Brain pericyte (primary cell): ENCODE measurements around the gene BRAT1.
A peak's percentile ranks its signal among the peaks of the same experiment; 100 is the strongest.
"Not testable (repeated sequence)": the region's sequence is repeated elsewhere in the genome, so short reads cannot be mapped to it uniquely, and the experiment has no call there.

Experiments
- DNase-seq: peaks from one replicate; pipeline ENCODE4 v3.0.0-alpha.2; 2012; ENCODE audit warnings: low read depth, low spot score

The BRAT1 gene

DNA sequence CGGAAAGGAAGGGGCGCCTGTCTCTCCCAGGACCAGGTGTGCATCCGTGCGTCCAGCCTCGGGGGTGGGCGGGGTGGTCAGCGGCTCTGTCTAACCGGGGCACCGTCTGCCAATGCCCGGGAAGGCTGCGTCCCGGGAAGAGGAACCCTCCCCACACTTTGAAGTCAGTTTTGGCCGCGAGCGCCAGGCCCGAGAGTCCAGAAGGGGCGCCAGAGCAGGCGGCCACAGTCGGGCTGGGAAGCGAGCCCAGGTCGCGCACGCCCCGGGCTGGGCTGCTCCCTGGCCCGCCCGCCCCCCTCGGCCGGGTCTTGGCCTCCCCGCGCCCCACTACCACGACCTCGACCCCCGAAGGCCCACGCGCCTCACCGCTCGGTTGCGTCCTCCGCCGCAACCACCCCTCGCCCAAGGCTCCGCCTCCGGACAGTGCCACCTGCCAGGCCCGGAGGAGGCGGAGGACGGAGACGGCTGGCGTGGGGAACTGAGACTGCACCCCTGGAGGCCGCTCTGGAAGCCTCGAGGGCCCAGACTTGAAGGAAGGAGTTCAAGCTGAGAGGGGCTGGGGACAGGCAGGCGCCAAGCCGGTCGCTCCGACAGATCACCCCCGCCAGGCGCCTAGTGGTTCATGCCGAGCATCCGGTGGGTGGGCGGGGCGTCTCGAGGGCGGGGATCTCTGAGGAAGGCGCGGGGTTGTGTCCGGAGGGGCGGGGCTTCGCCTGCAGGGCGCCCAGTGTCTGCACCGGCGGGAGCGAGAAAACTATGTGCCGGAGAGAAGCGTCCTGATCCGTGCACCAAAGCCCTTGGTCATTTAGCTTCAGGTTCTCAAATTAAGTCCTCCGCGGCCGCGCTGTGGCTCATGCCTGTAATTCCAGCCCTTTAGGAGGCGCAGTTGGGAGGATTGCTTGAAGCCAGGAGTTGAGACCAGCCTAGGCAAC, at the start of gene BRAT1:
TSS of gene BRAT1 (minus strand) at position 404 of the 932 bp plus-strand sequence. CDS start 1,093 bp downstream, outside the sequence.
- DNase-seq, result peak; percentile 64

DNA sequence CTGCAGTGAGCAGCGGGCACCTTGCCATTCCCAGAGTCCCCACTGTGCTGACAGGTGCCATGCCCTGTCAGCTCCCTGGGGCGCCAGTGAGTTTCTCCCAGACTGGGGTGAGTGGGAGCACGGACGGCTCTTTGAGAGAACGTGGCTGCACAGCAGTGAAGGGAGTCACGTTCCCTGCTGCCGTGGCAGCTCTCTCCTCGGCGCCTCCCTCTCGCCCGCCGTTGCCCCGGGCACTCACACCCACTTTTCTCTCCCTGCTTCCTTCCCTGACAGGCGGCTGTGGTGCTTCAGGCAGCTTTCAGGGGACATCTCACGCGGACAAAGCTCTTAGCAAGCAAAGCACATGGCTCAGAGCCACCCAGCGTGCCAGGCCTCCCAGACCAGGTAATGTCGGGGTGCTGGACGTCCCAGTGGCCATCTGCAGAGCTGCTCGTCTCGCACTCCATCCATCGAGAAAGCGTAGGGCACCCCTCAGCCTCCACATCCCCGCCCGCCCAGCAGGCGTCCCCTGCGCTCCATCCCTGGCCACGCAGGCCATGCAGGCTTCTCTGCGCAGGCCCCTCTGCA, 49.4 kb upstream of the BRAT1 start:
- DNase-seq, result no peak

DNA sequence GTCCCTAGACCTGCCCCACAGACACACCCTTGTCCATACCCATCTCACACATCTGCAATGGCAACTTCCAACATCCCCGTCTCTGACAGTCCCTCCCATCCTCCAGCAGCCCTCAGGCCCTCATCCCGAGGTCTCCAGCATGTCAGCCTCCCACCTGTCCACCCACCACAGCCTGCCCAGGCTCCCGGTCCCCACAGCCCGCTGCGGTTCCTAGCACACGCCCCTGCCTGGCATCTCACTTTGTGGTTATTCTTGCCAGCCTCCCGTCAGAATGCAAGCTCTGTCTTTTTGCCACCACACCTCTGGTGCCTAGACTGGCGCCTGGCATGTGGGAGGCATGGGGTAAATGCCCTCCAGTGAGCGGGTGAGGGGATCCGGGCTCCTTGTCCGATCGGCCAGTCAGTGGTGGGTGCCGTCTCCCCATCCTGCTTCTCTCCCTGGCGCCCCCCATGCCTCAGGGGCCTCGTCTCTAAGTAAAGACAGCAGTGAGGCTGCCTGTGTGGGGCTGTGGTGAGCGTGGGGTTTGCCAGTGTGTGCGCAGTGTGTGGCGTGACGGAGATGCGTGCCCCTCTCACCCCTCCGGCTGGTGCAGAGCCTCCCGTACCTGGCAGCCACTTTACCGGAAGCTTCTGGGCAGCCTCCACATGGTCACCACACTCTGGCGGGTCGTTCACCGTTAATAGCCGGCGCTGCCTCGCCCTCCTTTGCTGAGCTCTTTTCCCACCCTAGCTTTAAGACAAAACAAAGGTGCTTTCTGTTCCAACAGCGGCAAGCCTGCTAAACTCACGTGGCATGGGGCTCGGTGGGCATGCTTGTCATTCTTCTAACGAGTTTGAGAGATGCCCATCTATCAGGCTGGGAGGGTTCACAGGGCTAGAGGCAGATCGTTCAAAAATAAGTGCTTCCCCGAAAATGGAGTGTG, 48.0 kb upstream of the BRAT1 start:
- no peak for DNase-seq

DNA sequence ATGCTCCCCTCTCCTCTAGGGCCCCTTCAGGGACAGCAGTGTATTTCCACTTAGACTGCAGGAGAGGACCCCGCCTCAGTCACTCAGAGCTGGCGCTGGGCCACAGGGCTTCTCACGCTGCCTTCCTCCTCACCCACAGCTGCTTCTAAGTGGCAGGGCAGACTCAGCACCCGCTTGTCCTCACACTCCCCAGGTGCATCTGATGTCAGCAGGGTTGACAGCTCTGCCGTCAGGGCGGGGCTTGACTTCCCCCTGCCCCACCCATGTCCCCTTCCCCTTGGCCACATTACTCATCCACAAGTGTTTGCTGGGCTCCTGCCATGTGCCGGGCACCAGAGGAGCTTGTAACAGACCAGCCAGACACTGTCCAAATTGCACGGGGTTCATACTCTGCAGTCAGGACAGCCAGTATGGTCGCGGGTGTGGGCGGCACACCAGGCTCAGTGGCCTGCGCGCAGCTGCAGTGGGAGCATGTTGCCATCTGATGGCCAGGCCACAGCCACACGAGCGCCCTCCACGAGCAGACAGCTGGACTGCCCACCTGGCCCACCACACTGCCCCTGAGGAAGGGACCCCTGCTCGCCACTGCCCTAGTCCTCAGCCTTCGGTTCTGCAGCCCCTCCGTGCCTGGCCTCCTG, 47.2 kb upstream of the BRAT1 start:
- no peak for DNase-seq

DNA sequence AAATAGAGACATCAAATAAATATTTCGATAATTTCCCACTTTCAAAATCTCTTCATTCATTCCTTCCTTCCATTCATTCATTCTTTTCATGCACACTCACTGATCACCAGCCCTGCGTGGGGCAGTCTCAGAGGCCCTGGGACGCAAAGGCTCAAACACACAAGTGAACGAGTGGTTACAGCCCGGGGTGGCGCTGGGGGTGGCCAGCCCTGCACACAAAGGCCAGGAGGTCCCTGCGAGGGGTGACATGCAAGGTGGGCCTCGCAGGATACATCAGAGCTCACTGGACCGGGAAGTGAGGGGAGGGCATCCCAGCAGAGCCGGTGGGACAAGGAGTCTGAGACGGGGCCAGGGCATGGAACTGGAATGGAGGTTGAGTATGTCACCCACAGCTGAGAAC, 46.6 kb upstream of the BRAT1 start:
- no peak for DNase-seq

DNA sequence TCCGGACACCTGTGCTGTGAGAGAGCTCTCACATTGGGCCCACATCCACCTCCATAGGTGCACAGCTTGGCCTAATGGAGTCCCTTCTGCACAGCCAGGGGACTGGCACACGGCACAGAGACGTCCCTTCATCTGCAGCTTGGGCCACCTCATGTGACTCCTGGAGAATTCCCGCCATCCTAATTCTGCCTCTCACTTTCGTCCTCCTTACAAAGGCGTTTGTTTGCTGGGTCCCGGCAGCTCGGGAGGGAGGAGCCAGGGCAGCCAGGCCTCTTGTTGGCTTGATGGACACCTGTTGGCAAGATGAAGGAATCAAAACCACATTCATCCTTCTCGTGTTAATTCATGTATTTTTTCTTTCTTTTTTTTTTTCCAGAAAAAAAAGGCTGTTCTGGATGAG, 45.7 kb upstream of the BRAT1 start:
- no peak for DNase-seq

DNA sequence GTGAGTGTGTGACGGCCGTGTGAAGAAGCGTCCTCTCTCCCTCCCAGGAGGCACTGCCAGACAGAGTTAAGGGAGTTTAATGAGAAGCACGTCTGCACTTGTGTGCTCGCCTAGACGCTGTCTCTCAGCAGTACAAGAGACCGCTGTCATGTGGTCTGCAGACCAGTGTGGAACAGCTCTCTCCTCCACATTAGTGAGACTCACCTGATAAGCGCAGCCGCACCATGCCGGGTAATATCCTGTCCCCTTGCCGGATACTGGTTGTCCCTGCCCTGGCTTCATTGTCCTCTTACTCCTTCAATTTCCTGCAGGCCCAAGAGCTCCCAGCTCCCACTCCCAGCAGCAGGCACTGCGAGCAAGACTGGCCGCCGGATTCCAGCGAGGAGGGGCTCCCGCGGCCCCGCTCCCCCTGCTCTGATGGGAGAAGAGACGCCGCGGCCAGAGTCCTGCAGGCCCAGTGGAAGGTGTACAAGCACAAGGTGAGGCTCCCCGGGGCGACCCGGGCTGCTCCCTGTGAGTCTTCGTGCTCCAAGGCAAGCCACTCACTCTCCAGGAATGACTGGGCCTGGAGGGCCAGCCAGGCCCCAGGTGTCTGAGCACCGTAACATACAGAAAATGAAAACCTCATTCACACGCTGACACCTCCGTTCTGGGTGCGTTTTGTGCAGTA, 43.0 kb upstream of the BRAT1 start:
- no peak for DNase-seq

DNA sequence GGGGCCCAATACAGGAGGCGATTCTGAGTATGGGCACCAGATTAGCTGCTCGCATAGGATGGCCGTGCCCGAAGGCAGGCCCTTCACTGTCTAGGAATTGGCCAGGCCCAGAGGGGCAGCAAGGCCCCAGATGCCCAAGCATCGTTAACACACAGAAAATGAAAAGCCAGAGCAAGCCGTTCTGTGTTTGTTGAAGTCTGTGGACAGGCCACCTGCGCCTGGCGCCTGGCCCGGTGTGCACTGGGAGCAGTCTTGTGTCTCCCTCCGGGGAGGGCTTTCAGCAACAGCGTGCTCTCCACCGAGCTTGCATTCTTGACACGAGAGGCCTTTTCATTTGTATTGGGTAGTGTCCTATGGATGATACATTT, 41.9 kb upstream of the BRAT1 start:
- no peak for DNase-seq

DNA sequence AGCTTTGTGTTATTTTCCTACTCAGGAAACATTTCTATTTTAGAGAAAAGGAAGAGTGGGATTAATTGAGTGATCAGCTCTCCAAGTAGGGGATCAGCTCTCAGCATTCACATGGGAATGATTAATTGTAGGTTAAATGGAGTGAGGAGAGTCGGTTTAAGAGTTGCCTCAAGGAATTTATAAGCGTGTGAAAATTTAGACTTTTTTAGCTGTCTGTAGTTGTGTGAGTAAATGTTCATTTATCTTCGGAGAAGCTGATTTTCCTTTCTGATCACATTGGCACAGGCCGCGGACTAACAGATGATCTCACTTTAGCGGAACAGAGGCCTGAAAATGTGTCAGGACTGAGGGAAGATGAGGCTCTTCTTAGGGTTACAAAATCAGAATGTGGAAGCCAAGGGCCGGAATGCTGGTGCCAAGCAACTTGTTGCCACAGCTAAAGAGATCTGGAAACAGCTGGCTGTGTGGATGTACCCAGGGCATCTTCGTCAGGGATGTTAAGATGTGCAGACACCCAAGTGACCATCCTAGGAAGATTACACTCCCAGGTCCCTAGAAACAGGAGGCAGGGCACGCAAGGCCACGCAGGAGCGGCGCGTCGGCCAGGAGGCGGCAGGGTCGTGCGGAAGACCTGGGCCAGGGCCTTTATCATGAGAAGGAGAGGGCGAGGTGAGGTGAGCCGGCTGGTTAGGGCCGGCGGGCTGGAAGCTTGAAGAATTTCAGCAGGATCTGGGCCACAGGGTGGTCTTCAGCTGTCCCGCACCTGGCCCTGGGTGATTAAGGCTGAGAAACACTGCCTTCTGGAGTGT, 41.3 kb upstream of the BRAT1 start:
- DNase-seq, result no peak

DNA sequence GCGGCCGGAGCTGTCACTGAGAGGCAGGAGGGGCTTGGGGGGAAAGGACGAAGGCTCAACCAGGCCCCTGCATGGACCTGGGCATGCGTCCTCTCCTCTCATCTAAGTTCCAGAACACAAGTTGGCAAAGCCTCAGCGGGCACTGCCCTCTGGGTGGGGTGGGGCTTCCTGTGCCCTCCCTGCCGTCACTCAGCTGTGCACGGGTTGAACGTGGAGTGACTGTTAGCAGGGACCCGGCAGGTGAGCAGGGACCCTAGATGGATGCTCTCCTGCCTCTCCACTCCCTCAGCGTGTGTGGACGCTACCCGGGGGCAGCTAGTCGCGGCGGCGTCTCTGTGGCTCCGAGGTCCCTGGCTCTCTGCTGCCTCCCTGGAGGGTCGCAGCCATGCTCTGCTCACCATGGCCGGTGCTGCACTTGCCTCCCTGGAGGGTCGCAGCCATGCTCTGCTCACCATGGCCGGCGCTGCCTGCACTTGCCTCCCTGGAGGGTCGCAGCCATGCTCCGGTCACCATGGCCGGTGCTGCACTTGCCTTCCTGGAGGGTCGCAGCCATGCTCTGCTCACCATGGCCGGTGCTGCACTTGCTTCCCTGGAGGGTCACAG, 40.0 kb upstream of the BRAT1 start:
- DNase-seq, result no peak

DNA sequence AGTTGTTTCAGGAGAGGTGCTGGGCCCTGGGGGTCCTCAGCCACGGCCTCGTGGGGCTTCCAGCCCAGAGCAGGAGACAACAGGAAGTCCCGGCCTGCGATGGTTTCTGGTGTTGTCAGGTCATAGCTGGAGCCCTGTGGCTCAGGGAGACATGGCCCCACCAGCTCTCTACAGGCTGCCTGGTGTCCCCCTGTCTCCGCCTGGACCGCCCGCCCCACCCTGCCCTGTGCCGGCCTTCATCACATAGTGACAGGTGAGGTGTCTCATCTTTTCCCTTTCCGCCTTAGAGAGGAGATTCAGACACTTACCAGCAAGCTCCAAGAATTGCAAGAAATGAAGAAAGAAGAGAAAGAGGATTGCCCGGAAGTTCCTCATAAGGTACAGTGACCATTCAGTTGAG, 39.3 kb upstream of the BRAT1 start:
- no peak for DNase-seq

DNA sequence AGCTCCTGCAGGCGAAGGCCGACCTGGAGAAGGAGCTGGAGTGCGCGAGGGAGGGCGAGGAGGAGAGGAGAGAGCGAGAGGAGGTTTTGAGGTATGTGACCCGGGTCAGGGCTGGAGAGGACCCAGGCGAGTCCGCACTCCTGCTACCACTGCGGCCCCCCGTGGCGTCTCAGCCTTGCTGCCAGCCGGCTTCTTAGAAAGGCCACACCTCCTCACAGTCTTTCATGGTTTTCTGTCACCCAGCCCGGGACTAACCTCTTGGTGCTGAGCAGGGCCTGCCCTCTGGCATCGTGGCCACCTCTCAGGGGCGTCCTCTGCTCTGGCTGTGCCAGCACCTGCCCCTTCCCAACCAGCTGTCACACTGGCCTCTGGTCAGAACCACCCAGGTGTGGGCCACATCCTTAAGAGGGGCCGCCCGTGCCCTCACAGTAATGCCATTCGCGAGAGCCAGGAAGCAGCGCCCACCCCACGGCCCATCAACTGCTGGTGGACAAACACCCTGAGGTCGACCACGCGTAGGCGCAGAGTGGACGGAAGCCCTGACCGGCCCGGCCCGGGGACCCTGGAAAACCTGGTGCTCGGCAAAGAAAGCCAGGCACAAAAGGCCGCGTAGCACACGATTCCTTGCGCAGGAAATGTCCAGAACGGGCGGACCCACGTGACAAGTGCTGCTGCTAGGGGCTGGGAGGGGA, 37.9 kb upstream of the BRAT1 start:
- no peak for DNase-seq

DNA sequence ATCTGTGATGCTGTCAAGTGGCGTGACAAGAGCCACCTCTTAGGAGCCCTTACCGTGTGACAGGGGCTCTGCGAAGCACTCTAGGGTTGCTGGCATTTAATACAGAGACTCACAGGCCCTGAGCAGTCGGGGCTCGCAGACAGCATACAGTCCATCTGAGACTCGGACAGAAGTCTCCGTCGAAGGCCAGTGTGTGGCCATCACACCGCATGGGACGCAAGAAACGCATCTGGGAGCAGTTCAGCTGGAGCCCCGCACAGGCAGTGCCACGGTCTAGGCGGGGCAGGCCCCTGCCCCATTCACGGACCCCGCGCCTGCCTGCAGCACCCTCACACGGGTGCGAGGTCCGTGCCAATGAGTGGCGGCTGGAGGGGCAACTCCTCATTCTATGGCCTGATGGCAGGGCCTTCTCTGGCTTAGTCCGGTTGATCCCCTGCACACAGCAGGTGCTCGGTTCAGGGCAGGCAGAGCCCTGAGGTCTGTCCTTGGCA, 37.1 kb upstream of the BRAT1 start:
- no peak for DNase-seq

DNA sequence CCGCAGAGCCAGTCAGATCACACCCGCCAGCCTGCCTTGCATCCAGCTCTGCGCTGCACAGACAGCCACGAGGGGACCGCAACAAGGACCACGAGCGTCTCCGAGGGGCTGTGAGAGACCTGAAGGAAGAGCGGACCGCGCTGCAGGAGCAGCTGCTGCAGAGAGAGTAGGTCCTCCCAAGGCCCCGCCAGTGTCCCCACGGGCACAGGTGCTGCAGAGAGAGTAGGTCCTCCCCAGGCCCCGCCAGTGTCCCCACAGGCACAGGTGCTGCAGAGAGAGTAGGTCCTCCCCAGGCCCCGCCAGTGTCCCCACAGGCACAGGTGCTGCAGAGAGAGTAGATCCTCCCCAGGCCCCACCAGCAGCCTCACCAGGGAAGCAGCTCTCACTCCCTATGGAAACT, 34.6 kb upstream of the BRAT1 start:
- not testable (repeated sequence) for DNase-seq

DNA sequence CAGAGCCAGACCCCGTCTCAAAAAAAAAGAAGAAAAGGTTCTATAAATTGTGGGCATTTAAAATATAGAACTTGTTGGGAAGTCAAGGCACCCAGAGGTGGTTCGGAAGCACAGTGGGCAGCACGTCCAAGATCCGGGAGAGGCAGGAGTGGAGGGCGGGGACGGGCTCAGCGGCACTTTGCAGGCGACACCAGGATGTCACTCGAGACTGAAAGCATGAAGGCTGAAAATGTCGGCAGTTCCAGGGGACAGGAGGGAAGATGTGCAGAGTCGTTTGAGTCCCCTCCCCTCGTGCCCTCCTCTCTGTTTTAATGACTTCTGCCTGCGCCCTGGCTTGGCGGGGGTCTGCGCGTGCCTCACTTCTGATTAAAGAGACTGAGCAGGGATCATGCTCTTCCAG, 34.0 kb upstream of the BRAT1 start:
- no peak for DNase-seq

DNA sequence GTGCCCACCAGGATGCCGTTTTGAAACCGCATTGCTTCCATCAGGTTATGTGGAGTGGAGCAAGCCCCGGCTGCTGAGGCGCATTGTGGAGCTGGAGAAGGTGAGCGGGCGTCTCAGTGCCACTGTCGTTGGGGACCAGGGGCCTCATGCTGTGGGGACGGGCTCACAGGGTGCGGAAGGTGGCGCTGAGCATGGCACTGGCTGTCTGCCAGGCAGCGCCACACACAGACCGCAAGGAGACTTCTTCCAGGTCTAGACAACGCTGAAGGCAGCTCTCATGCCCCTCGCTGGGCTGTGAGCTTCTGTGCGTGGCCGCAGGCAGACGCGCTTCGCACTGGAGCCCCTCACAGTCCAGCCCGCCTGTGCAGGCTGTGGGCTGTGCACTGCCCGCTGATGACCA, 32.5 kb upstream of the BRAT1 start:
- DNase-seq, result no peak

DNA sequence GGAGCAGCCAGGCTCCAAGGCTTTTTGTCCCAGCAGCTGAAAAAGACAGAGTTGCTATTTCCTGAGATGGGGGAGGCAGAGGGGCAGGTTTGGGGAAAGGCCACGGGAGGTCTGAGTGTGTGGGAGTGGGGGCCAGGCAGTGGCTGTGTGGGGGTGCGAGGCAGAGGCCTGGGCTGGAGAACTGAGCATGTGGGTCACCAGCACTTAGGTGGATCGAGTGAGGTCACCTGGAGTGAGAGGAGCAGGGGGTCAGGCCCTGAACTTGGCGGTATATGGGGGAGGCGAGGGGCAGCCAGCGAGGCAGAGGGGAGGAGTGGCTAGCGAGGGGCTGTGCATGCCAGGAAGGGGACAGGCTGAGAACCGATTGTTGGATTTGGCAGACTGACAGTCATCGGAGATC, 31.8 kb upstream of the BRAT1 start:
- no peak for DNase-seq

DNA sequence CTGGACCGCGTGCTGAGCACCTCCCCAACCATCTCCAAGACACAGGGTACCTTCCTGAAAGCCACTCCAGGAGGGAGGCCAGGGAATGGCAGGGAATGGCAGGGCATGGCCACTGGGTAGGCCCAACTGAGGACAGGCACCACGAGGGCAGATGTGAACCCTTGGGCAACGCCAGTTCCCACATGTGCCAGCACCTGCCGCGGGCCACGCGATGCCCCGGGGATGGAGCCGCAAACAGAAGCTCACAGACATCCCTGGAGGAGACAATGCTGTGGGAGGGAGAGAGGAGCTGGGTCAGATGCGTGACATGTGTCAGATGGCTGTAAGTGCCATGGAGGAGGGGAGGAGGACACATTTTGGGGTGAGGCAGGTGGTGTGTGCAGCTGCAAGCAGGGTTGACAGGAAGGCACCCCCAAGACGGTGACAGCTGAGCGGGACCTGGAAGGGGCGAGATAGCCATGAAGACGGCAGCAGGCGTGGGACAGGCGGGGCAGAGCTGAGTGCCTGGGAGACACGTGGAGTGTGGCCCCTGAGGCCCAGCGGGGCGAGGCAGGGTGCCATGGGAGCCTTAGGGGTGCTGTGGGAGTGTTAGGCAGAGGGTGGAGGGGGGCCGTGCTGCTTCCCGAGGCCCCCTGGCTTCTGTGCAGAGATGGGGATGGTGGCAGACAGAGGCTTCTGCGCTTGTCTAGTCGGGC, 31.1 kb upstream of the BRAT1 start:
- no peak for DNase-seq

DNA sequence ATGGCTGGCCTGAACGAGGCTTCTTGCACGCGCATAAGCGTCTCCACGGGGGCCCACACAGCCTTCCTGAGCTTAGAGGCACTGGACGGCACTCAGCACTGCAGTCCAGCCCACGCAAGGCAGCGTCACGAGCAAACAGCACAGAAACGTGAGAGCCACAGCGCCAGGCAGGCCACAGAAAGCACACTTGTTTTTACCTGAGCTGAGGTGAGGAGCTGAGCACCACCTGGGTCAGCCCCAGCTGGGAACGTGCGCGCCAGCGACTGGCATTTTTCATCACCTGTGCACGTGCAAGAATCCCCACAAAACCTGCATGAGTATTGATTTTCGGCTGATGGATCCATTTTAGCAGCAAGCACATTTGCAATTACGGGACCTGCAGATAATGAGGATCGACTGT, 30.1 kb upstream of the BRAT1 start:
- no peak for DNase-seq
